GM12875 (cell line): ENCODE data around the gene DIP2C.

Experiments used
- H3K4me3 ChIP-seq: one replicate; pipeline ENCODE4 v1.5.1; 2011; ENCODE audit warnings: low read depth, low read length, control low read depth
- TF ChIP-seq, protein P1 (sequence below): IDR thresholded peaks from 2 replicates; pipeline ENCODE4 v1.5.1; 2011; ENCODE audit warnings: low read depth, mild to moderate bottlenecking, control low read depth, inconsistent platforms, low read length, moderate library complexity, borderline replicate concordance; ENCODE audit not compliant: insufficient read depth

Gene DIP2C

DNA sequence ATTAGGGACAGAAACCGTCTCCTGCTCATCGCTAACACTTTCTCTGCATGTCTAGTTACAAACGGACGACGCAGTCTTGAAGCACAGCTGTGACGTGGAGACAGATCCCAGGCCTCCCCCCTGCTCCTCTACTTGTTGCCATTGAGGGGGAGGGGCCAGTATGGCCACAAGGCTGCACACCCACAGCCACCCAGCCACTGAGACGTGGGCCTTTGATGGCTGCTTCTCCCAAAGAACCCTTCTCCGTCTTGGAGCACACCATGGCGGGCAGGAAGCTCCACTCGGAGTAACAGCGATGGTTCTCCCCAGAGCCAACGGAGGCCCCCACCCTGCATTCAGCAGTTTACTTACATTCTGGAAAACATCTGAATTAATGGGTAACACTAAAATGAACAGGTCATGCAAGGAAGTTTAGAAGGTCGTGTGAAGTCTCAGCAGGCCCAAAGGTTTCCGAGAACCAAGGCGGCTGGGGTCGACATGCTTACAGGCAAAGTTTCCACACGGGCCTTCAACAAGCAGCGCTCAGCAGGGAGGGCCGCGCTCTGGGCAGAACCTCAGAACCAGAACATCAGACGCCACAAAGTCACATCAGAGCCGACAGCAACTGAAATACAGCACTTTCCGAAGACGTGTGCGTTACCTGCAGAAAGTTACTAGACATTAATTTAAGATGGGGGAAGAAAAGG, 169.6 kb downstream of the DIP2C start:
- TF ChIP-seq, protein P1, sequence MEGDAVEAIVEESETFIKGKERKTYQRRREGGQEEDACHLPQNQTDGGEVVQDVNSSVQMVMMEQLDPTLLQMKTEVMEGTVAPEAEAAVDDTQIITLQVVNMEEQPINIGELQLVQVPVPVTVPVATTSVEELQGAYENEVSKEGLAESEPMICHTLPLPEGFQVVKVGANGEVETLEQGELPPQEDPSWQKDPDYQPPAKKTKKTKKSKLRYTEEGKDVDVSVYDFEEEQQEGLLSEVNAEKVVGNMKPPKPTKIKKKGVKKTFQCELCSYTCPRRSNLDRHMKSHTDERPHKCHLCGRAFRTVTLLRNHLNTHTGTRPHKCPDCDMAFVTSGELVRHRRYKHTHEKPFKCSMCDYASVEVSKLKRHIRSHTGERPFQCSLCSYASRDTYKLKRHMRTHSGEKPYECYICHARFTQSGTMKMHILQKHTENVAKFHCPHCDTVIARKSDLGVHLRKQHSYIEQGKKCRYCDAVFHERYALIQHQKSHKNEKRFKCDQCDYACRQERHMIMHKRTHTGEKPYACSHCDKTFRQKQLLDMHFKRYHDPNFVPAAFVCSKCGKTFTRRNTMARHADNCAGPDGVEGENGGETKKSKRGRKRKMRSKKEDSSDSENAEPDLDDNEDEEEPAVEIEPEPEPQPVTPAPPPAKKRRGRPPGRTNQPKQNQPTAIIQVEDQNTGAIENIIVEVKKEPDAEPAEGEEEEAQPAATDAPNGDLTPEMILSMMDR: no peak

DNA sequence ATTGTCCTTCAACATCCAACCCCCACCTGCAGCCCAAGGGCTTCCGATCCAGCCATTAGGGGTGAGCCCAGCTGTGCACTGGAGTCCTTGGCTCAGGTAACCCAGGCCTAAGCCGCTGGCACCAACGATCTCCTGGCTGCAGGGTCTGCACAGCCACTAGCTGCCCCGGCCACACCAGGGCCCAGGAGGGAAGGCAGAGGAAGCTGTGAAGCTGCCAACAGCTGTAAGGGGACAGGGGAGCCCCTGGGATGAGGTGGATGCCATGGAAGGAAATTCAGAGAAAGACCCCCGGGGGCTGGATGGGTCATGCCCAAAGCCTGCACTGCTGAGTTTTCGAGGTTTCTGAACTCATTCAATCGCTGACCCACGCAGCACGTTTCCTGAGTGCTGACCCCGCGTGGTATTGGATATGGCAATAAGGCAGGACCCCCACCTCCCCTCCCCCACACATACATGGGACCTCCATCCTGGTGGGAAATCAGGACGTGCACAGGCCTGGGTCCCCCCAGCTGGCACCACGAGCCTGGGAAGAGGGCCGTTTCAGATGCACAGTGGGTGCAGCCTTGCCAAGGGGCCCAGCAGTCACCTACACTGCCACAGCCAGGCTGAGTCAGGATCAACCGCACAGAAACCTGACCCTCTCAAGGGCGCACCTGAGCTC, 170.3 kb downstream of the DIP2C start:
- TF ChIP-seq, protein P1: no peak
- no peak overlapping the region for H3K4me3 ChIP-seq

More for the DNA sequence above, 169.6 kb downstream of the DIP2C start:
- H3K4me3 ChIP-seq: no peak overlapping the region

DNA sequence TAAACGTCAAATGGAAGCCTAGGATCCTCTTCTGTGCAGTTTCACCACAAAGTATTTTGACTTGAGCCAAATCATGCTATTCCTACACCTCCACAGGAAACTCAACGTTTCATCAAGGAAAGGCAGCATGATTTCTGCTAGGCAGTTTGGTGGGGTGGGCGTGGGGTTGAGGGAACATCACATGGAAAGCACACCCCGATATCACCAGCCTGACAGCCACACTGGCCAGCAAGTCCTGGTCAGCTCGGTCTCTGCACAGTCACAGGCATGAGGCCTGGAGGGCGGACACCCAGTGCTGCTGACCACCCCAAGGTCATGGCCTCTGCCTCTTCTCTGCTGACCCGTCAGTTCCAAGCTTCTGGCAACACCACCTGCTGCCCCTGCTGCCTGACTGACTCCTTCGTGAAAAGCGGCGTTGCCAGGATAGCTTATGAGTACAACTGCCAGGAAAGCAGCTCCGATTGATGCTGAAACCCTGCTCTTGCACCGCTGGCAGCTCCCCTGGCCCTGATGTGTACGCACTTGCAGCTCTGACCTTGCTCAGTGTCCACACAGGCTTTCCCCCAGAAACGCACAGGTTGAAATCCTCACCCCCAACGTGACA, 171.5 kb downstream of the DIP2C start:
- TF ChIP-seq, protein P1: no peak
- H3K4me3 ChIP-seq: no peak overlapping the region

DNA sequence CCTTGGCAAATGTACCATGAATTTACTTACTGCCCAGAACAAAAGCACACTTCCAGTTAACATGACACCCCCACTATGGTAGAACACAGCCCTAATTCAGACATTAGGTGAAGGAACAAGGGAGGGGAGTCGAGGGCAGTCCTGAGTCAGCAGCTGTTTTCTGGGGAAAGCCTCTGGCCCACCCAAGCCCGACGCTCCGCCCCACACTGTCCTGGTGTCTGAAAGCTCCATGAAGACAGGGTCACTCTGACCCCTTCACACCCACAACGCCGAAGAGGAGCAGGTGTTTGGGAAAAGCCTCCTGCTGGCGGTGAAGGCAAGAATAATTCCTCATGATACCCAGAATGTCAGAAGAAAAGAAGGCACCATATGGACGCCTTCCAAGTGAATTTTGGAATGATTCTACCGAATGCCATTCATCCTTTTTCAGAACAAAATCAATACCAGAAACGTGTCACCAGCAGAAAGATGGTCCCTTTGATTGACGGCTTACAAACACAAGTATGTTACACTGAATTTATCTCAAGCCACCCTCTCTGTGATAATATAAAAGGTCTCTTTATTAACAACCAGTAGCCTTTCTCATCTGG, 172.1 kb downstream of the DIP2C start:
- H3K4me3 ChIP-seq: no peak overlapping the region
- TF ChIP-seq, protein P1: no peak

DNA sequence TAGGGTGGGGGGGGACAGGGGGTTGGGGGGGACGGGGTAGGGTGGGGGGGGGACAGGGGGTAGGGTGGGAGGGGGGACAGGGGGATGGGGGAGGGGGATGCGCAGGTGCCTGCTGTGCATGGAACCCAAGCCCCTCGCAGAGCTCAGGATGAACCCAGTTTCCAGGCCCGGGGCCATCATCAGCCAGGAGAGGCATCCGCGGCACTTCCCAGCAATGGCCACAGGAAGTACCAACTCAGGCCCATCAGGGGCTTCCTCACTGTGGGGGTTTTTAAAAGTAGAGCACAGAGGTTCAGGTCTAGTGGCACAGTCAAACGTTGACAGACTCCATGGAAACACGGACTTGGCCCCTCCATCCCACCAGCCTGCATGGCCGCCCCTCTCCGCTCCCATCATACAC, 172.7 kb downstream of the DIP2C start:
- no peak overlapping the region for H3K4me3 ChIP-seq
- TF ChIP-seq, protein P1: no peak

DNA sequence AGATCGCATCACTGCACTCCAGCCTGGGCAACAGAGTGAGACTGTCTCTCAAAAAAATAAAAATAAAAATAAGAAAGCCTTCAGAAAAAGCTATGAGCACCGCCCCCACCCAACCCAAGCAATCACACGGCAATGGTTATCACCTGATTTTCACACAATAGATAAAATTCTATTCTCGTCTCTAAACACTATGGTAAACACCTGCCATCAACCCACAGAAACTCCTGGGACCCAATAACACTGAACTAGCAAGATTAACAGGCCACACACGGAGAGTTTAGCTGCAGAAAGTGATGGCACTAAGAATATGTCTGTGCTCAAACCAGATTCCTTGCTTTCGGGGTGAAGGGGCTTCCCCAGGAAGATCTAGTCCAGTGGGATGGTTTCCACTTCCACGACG, 173.8 kb downstream of the DIP2C start:
- H3K4me3 ChIP-seq: no peak overlapping the region

More for the DNA sequence above, 173.8 kb downstream of the DIP2C start:
- TF ChIP-seq, protein P1: no peak
